HEK293 (cell line): ENCODE results near the gene SLC15A2.

Experiments used
- CTCF ChIA-PET: fragments of 350-600 bp; formaldehyde crosslinking; extraction: SDS; loops from one replicate; lab custom pipeline; 2021; ENCODE audit warnings: antibody characterized with exemption; lab: Yijun Ruan, JAX
- POLR2A ChIA-PET: fragments of 300-600 bp; formaldehyde crosslinking; extraction: SDS; loops from one replicate; lab custom pipeline; 2020; ENCODE audit warnings: antibody characterized with exemption, inconsistent platforms; lab: Yijun Ruan, JAX
- H3K27ac ChIP-seq: fragments of 200-500 bp; sonication (Bioruptor generic); 2 replicates; pipeline ENCODE4 v1.5.1; 2014; ENCODE audit warnings: low read depth, low read length, control low read depth, inconsistent platforms; ENCODE audit errors: extremely low read depth
- H3K36me3 ChIP-seq, 2 experiments: fragments of 200-500 bp in 1 of 2; sonication (Bioruptor generic) in 1 of 2; 1 replicate in 1 of 2; 2 replicates in 1 of 2; pipeline ENCODE4 v1.5.1; 2014 to 2017; ENCODE audit warnings: inconsistent platforms in 2 of 2, low read length in 2 of 2; ENCODE audit not compliant: control insufficient read depth in 2 of 2, insufficient read depth in 1 of 2
- H3K4me1 ChIP-seq: fragments of 200-500 bp; sonication (Bioruptor generic); 2 replicates; pipeline ENCODE4 v1.5.1; 2014; ENCODE audit warnings: mild to moderate bottlenecking, low read length, inconsistent platforms; ENCODE audit not compliant: control insufficient read depth, insufficient read depth
- H3K4me3 ChIP-seq: 2 replicates; pipeline ENCODE4 v1.5.1; 2011; ENCODE audit warnings: low read depth, mild to moderate bottlenecking, control low read depth, low read length, moderate library complexity
- H3K9me3 ChIP-seq: fragments of 200-500 bp; sonication (Bioruptor generic); 2 replicates; pipeline ENCODE4 v1.5.1; 2014; ENCODE audit warnings: low read depth, low read length, inconsistent platforms; ENCODE audit not compliant: control insufficient read depth, insufficient read depth
- HIC1 ChIP-seq: fragments of 450-650 bp; formaldehyde crosslinking; IDR thresholded peaks from 2 replicates; pipeline ENCODE4 v1.5.1; 2016; ENCODE audit warnings: missing biosample characterization, missing genetic modification characterization
- INSM2 ChIP-seq: fragments of 450-650 bp; formaldehyde crosslinking; IDR thresholded peaks from 2 replicates; pipeline ENCODE4 v1.5.1; 2016; ENCODE audit warnings: missing biosample characterization, missing genetic modification characterization
- KLF10 ChIP-seq: fragments of 450-650 bp; IDR thresholded peaks from 2 replicates; pipeline ENCODE4 v1.5.1; 2018; ENCODE audit warnings: missing biosample characterization, mild to moderate bottlenecking, missing genetic modification characterization
- KLF7 ChIP-seq: fragments of 450-650 bp; formaldehyde crosslinking; IDR thresholded peaks from 2 replicates; pipeline ENCODE4 v1.5.1; 2016; ENCODE audit warnings: missing biosample characterization, missing genetic modification characterization, borderline replicate concordance
- MYNN ChIP-seq: fragments of 450-650 bp; formaldehyde crosslinking; IDR thresholded peaks from 2 replicates; pipeline ENCODE4 v1.5.1; 2016; ENCODE audit warnings: missing biosample characterization, missing genetic modification characterization, borderline replicate concordance
- PRDM10 ChIP-seq: fragments of 450-650 bp; formaldehyde crosslinking; IDR thresholded peaks from 2 replicates; pipeline ENCODE4 v1.5.1; 2016; ENCODE audit warnings: missing biosample characterization, missing genetic modification characterization
- REST ChIP-seq: fragments of 450-650 bp; formaldehyde crosslinking; IDR thresholded peaks from 2 replicates; pipeline ENCODE4 v1.5.1; 2016; ENCODE audit warnings: missing biosample characterization, missing genetic modification characterization
- ZNF23 ChIP-seq: fragments of 450-650 bp; formaldehyde crosslinking; IDR thresholded peaks from 2 replicates; pipeline ENCODE4 v1.5.1; 2016; ENCODE audit warnings: missing biosample characterization, missing genetic modification characterization, borderline replicate concordance
- ZNF239 ChIP-seq: fragments of 450-650 bp; formaldehyde crosslinking; IDR thresholded peaks from 2 replicates; pipeline ENCODE4 v1.5.1; 2016; ENCODE audit warnings: missing biosample characterization, missing genetic modification characterization
- ZNF324 ChIP-seq: fragments of 450-650 bp; formaldehyde crosslinking; IDR thresholded peaks from 2 replicates; pipeline ENCODE4 v1.5.1; 2016; ENCODE audit warnings: missing biosample characterization, missing genetic modification characterization
- ZNF350 ChIP-seq: fragments of 450-650 bp; formaldehyde crosslinking; IDR thresholded peaks from 2 replicates; pipeline ENCODE4 v1.5.0; 2017; ENCODE audit warnings: missing biosample characterization, mild to moderate bottlenecking, missing genetic modification characterization
- ZNF391 ChIP-seq: fragments of 450-650 bp; formaldehyde crosslinking; IDR thresholded peaks from 2 replicates; pipeline ENCODE4 v1.5.1; 2016; ENCODE audit warnings: low read depth, missing biosample characterization, missing genetic modification characterization, borderline replicate concordance
- ZNF530 ChIP-seq: fragments of 450-650 bp; formaldehyde crosslinking; IDR thresholded peaks from 2 replicates; pipeline ENCODE4 v1.5.1; 2016; ENCODE audit warnings: low read depth, missing biosample characterization, missing genetic modification characterization
- ZNF544 ChIP-seq: fragments of 450-650 bp; formaldehyde crosslinking; IDR thresholded peaks from 2 replicates; pipeline ENCODE4 v1.5.0; 2017; ENCODE audit warnings: missing biosample characterization, missing genetic modification characterization
- ZNF585B ChIP-seq: fragments of 450-650 bp; formaldehyde crosslinking; IDR thresholded peaks from 2 replicates; pipeline ENCODE4 v1.5.1; 2016; ENCODE audit warnings: missing biosample characterization, missing genetic modification characterization
- ZNF776 ChIP-seq: fragments of 450-650 bp; formaldehyde crosslinking; IDR thresholded peaks from 2 replicates; pipeline ENCODE4 v1.5.0; 2017; ENCODE audit warnings: missing biosample characterization, missing genetic modification characterization, borderline replicate concordance
- TF ChIP-seq, protein P1 (sequence below): fragments of 450-650 bp; formaldehyde crosslinking; IDR thresholded peaks from 2 replicates; pipeline ENCODE4 v1.5.0; 2017; ENCODE audit warnings: missing biosample characterization, missing genetic modification characterization, borderline replicate concordance

Gene SLC15A2

DNA sequence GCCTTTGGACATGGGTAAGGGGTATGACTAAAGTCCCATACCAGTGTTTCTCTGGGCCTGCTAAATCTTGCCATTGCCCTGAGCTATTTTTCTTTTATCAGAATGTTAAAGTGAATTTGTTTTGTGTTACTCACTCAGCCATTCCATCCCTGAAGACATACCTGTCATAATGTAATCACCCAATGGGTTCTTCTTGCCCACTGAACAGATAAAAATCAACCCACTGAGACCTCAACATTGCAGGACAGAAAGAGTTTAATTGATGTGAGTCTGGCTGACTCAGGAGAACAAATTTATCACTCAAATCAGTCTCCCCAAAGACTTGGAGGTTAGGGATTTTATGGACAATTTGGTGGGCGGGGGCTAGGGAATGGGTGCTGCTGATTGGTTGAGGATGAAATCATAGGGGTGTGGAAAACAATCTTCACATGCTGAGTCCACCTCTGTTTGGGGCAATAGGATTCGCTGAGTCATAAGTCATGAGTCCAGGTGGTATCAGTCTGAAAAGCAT lies 80.5 kb downstream of the SLC15A2 start:
- no peak overlapping the region for H3K27ac ChIP-seq
- no peaks in the 10 kb centered on the region for H3K4me1 ChIP-seq
- ChIA-PET POLR2A (no interaction called here), CTCF (no interaction called here)
- H3K4me3 ChIP-seq, result no peak overlapping the region
- no peaks in the 10 kb centered on the region for H3K9me3 ChIP-seq
- TF ChIP-seq KLF10, result no peak
- TF ChIP-seq ZNF391 (tag by site-specific recombination), result no peak
- TF ChIP-seq KLF7 (tag by site-specific recombination), result no peak
- TF ChIP-seq ZNF544 (tag by site-specific recombination), result no peak
- TF ChIP-seq, protein P1, sequence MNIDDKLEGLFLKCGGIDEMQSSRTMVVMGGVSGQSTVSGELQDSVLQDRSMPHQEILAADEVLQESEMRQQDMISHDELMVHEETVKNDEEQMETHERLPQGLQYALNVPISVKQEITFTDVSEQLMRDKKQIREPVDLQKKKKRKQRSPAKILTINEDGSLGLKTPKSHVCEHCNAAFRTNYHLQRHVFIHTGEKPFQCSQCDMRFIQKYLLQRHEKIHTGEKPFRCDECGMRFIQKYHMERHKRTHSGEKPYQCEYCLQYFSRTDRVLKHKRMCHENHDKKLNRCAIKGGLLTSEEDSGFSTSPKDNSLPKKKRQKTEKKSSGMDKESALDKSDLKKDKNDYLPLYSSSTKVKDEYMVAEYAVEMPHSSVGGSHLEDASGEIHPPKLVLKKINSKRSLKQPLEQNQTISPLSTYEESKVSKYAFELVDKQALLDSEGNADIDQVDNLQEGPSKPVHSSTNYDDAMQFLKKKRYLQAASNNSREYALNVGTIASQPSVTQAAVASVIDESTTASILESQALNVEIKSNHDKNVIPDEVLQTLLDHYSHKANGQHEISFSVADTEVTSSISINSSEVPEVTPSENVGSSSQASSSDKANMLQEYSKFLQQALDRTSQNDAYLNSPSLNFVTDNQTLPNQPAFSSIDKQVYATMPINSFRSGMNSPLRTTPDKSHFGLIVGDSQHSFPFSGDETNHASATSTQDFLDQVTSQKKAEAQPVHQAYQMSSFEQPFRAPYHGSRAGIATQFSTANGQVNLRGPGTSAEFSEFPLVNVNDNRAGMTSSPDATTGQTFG (tag by site-specific recombination), result no peak
- TF ChIP-seq REST (tag by site-specific recombination), result no peak
- no peak for TF ChIP-seq ZNF324
- TF ChIP-seq PRDM10 (tag by site-specific recombination), result no peak
- TF ChIP-seq ZNF23, result no peak
- TF ChIP-seq ZNF530, result no peak
- no peak for TF ChIP-seq ZNF239 (tag by site-specific recombination)
- TF ChIP-seq MYNN, result no peak
- no peak for TF ChIP-seq ZNF585B
- no peak for TF ChIP-seq ZNF776
- no peak for TF ChIP-seq ZNF350 (tag by site-specific recombination)
- no peak for TF ChIP-seq HIC1
- no peak for TF ChIP-seq INSM2
- H3K36me3 ChIP-seq, result no peaks in the 10 kb centered on the region
